GM06990 (cell line): ENCODE data around the gene TOP1.
A peak's percentile ranks its signal among the peaks of the same experiment; 100 is the strongest.

Experiments used
- DNase-seq: peaks from one replicate; pipeline ENCODE4 v3.0.0-alpha.2; 2011; ENCODE audit not compliant: insufficient read length; ENCODE audit errors: extremely low read depth
- H3K27me3 ChIP-seq: replicated peaks from 2 replicates; pipeline ENCODE4 v1.6.0; 2011; ENCODE audit warnings: low read length; ENCODE audit not compliant: control insufficient read depth, insufficient read depth
- H3K36me3 ChIP-seq: 2 replicates; pipeline ENCODE4 v1.5.1; 2011; ENCODE audit warnings: low read length; ENCODE audit not compliant: control insufficient read depth, insufficient read depth
- H3K4me3 ChIP-seq: replicated peaks from 2 replicates; pipeline ENCODE4 v1.5.1; 2011; ENCODE audit warnings: low read depth, mild to moderate bottlenecking, control low read depth, low read length
- TF ChIP-seq, protein P1 (sequence below): IDR thresholded peaks from 2 replicates; pipeline ENCODE4 v1.5.1; 2011; ENCODE audit warnings: low read length, control low read depth, mild to moderate bottlenecking, inconsistent platforms; ENCODE audit not compliant: insufficient read depth, poor library complexity, severe bottlenecking

Gene TOP1

DNA sequence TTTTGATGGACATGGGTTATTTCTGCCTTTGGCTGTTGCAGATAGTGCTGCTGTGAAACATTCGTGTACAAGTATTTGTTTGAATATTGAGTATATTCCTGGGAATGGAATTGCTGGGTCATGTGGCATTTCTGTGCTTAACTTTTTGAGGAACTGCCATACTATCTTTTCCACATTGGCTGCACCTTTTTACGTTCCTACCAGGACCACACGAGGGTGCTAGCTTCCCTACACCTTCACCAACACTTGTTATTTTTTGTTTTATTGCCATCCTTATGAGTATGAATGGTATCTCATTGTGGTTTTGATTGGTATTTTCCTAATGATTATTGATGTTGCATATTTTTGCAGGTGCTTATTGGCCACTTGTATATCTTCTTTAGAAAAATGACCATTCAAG is 60.9 kb downstream of the TOP1 start:
- H3K36me3 ChIP-seq, result peaks cover 10% of the 10 kb centered on the region

DNA sequence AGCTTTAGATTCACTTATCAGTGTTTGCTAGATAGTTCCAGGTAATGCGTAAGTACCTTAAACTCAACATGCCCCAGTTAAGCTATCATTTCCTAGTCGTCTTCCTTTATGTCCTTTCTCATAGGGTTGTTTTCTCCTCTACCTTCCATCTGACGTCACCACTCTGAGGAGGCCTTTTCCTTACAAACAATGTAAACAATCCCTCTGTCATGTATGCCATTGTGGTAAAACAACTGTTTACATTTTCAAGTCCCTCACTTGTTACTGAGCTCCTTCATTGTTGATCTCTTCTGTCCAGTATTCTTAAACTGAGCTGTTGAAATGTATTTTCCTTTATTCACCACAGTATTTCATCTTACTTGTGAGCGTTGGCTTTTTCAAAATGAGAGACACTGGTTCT is 63.3 kb downstream of the TOP1 start:
- no peaks in the 10 kb centered on the region for H3K27me3 ChIP-seq
- H3K4me3 ChIP-seq, result no peak overlapping the region
- H3K36me3 ChIP-seq, result peaks cover 9% of the 10 kb centered on the region
- no peak for DNase-seq
- TF ChIP-seq, protein P1, sequence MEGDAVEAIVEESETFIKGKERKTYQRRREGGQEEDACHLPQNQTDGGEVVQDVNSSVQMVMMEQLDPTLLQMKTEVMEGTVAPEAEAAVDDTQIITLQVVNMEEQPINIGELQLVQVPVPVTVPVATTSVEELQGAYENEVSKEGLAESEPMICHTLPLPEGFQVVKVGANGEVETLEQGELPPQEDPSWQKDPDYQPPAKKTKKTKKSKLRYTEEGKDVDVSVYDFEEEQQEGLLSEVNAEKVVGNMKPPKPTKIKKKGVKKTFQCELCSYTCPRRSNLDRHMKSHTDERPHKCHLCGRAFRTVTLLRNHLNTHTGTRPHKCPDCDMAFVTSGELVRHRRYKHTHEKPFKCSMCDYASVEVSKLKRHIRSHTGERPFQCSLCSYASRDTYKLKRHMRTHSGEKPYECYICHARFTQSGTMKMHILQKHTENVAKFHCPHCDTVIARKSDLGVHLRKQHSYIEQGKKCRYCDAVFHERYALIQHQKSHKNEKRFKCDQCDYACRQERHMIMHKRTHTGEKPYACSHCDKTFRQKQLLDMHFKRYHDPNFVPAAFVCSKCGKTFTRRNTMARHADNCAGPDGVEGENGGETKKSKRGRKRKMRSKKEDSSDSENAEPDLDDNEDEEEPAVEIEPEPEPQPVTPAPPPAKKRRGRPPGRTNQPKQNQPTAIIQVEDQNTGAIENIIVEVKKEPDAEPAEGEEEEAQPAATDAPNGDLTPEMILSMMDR, result no peak

More for the DNA sequence above, 60.9 kb downstream of the TOP1 start:
- no peaks in the 10 kb centered on the region for H3K27me3 ChIP-seq
- H3K4me3 ChIP-seq, result no peak overlapping the region
- TF ChIP-seq, protein P1, result no peak
- no peak for DNase-seq

DNA sequence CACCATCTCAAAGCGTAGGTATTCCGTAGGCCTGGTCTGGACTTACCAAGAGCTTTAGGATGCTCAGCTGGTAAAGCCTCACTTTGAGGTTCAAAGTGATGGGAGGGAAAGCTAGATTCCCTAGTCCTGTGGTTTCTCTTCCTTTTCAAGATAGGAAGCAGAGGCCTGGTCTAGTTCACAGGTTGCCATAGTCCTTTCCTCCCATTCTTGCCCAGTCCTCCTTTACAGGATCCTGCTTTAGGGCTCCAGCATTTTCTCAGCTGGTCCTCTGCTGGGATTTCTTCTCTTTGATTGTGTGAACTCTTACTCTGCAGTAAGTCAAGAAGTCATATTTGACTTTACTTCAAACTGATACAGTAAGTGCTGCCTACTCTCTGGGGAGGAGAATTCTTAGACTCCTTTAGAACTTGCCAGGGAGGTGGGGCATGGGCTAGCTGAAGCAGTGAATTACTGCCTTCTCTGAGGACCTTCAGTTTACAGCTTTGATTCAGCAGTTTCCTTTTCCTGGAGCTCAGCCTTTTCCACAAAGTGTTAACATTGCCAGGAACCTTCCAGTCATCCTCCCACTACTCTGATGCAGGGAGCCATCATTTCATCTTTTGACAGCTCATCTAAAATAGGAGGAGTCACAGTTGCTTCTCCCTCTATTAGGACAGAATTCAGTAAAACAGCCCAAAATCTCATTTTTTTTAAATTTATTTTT is 65.9 kb downstream of the TOP1 start:
- TF ChIP-seq, protein P1, result no peak
- no peak for DNase-seq
- Histone ChIP-seq H3K27me3 (no peaks in the 10 kb centered on the region), H3K4me3 (no peak overlapping the region), H3K36me3 (peaks cover 10% of the 10 kb centered on the region)

DNA sequence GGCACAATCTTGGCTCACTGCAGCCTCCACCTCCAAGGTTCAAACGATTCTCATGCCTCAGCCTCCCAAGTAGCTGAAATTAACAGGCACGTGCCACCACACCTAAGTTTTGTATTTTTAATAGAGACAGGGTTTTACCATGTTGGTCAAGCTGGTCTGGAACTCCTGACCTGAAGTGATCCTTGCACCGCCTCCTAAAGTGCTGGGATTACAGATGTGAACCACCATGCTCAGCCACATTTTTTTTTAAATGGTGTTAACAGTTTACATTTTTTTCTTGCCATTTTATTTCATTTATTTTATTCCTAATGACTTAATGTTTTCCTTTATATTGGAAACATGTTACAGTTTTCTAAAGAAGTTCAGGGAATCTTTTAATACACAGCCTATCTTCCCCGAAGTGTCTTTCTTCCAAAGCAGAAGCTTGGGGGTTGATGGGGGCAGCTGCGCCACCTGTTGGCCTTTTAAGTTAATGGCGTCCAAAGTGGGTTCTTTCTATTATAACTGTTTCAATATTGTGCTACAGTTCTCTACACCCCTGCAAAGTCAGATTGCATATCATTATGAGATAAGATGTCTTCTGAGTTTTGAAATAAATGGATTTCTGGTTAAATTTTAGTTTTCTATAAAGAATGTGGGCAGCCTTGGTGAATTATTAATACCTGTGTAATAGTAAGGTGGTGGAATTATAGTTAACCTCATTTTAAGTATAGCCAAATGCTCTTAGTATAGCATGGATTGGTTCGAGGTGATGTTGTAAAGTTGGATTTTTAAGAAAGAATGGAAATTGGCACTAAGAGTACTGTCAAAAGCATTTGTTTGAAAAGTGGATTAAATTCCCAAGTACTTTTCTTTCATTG is 66.7 kb downstream of the TOP1 start:
- TF ChIP-seq, protein P1, result peak; percentile 81
- DNase-seq, result no peak
- Histone ChIP-seq H3K27me3 (no peaks in the 10 kb centered on the region), H3K4me3 (no peak overlapping the region), H3K36me3 (peaks cover 13% of the 10 kb centered on the region)

DNA sequence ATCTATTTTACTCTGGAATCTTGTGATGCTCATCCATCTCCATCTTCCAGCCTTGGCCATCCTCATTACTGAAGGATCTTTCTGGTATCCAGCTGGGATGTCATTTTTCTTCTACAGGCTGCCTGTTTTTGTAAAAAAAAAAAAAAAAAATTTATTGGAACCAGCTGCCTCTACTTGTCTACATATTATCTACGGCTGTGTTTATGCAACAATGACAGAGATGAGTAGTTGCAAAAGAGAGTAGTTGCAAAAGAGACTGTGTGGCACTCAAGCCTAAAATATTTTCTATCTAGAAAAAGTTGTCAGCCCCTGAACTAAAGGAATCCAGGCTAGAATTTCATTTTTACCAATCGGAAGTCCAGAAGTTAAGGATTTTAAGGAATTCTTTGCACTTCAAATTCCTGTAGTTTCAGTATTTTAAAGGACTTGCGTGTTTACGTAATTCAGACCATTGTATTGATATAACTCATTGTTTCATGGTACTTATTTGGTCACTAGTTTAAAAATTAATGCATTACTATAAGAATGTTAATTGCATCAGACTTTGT is 70.2 kb downstream of the TOP1 start:
- TF ChIP-seq, protein P1, result no peak
- DNase-seq, result no peak
- no peak overlapping the region for H3K4me3 ChIP-seq
- H3K27me3 ChIP-seq, result no peaks in the 10 kb centered on the region
- peaks cover 12% of the 10 kb centered on the region for H3K36me3 ChIP-seq
